ENCODE data around the gene WSCD1.

Gene WSCD1

DNA sequence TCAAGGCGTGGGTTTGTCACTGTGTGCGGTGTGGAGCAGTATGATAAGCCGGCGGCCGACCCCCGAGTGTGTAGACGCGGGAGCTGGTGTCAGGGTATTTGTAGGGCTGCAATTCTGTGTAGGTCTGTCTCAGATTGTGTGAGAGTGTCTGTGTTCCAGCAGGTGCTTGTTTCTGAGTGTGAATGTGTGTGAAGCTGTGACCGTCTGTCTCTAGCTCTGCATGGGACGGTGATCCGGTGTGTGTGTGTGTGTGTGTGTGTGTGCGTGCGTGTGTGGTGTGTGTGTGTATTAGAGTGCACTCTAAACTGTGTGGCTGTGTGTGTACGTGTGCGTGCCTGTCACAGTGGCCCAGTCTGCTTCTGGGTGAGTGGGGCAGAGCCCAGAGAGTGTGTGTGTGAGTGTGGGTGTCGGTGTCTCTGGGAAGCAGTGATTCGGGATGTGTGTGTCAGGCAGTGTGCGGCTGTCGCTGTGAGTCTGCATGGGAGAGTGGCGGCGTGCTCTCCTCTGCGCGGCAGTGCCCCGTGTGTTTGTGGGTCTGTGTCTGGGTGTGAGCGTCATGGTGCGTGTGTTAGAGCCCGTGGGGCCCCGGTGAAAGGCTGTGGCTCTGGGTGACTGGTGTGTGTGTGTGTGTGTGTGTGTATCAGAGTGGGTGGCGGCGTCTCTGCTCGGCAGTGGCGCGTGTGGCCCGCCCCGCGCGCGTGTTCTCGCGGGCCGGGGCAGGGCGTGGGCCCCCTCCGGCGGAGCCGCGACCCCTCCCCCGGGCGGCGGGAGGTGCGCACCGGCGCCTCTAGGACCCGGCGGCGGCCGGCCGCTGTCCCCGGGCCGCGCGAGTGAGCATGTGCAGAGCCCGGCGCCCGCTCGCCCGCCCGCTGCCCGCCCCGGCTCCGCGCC lies at the start of gene WSCD1:
Gene WSCD1 (plus strand): TSS at position 841 of the 891 bp plus-strand sequence. CDS start 10,280 bp downstream, outside the sequence.
- no peak for DNase-seq

DNA sequence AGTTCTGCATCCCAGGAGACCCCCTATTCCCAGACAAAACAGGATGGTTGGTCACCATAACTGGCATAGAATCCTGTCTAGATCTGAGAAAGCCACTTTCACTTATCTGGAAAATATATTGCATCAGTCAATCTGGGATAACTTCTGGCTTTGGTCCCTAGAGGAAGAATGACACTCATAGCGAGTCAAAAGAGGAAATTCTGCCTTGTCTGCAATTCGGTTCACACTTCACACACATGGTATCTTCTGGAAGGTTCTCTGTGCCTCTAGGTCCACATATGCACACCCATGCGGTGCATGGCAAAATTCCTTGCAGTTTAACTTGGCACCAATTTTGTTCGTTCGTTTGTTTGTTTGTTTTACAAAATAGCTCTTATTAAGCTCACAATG lies 49.2 kb upstream of the WSCD1 start:
- DNase-seq, result no peak

DNA sequence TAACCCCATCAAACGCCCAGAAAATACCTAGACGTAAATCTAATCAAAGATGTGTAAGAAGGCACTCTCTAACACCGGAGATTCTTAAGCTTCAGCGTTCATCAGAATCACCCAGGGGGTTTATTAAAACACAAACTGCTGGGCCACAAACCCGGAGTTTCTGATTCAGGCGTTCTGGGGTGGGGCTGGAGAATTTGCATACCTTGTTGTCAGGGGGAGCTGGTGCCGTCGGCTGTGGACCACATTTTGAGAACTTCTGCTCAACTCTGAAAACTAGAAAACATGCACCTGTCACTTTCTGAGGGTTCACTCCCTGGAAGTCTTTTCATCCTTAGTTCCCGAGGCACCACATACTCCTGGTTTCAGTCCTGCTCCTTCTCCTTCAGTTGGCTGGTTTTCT lies 48.6 kb upstream of the WSCD1 start:
- DNase-seq, result no peak

DNA sequence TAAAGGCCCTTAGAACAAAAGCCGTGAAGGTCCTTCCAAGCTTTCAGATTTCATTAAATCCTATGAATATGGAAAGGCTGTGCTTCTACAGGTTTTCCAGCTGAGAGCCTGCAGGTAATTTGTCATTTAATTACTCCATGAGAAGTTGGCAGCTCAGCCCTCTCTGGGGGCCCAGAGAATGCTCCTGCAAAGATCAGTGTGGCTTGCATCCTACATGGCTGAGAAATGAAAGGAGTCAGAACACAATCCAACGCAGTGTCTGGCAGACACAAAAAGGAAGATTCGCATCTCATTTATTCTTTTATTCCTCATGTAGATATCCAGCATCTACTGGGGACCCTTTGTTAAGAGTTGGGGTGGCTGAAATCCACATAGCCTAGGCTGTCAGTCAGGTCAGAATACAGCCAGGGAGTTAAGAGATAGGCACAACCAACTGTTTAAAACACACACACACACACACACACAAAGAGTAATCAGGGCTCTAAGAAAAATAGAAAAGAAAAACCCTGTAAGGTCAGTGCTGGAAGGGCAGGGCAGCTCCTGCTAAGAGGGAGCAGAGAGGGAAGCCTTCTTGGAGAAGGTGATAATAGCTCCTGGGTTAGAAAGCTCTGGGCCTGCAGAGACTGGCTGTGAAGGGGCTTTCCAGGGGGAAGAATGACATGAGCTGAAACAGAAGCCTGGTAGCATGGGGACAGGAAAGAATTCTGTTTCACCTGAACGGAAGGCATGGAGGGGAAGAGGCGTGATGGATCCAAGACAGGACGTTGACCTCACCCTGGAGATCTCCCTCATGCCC lies 46.9 kb upstream of the WSCD1 start:
- no peak for DNase-seq

DNA sequence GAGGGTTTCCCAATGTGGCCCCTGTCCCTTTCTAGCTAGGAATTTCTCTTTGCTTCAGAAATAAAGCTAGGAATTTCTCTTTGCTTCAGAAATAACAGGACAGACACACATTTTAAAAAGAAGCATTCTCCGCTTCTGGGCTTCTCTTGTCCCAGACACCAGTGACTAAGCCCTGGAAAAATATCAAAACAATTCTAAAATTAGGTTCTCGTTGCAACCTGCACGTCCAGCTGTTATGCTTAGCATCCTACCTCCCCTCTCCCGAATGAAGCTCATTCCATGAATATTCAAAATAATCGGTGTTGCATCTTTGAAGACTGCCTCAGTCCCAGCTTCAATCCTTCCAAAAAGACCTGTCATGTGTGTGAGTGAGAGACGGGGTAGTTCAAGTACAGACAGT lies 45.6 kb upstream of the WSCD1 start:
- no peak for DNase-seq

DNA sequence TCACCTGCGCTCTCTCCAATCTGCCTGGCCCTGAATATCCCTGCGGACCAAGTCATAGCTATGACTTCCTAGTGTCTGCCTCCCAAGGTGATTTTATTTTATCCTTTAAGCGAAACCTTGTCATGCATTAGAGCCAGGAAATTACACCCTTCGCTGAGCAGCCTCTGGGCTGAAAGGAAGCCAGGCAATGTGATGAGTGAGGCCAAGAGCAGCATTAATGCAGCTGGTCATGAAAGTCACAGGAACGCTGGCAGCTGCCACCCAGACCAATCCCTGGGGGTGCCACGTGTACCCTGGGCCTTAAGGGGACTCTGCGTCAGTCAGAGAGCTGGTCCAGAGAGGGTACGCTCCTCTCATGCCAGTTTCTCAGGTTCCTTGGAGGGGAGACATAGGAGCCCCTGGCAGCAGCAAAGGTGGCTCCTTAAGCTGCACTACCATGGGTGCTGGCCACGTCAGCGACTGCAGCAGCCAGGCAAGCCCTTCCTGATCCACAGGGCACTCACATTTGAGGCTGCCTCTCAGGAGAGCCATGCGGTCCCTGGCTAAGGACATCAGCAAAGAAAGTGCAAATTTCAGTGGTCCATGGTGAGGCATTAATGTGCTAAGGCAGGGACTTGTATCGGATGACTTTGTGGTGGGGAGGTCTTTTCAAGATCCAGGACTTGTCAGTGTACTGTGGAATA lies 42.7 kb upstream of the WSCD1 start:
- no peak for DNase-seq

DNA sequence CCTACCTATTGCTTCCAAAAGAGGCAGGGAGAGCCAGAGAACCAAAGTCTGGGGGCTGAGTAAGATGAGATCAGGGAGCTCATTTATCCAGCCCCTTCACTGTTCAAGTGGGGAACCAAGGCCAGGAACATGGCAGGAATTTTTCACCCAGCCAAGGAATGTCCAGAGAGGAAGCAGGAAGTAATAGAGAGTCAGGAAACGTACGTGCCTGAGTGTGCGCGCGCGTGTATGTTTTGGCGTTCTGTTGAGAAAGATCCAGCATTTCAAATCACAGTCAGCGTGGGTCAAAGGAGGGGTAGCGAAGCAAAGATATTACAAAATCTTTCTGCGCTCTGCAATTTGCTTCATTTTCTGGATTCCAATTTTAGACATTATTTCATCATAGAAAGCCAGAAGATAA lies 41.9 kb upstream of the WSCD1 start:
- DNase-seq, result no peak

DNA sequence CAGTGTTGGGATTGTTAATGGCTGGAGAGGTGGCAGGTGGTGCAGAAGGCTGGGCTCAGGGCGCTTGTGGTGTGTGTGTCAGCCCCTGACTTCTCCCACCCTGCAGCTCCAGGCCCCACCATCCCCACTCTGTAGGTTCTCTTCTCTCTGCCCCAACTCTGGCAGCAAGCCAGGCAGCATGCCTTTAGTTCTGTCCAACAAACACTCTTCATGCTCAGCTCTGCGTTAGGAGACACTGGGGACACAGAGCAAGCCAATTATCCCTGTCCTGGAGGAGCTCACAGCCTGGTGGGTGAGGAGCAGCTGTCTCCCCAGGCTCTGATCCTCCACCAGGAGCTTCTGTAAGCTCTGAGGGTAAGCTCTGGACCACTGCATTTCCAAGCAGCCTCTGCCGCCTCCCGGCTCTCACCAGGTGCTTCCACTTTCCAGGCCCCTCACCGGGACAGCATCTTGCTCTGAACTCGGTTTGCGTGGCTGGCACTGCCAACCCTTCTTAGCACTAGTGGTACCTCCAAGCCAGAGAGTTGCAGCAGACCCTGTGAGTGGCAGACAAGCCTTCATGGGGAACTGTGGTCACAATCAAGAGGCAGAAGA lies 34.3 kb upstream of the WSCD1 start:
- DNase-seq, result no peak

DNA sequence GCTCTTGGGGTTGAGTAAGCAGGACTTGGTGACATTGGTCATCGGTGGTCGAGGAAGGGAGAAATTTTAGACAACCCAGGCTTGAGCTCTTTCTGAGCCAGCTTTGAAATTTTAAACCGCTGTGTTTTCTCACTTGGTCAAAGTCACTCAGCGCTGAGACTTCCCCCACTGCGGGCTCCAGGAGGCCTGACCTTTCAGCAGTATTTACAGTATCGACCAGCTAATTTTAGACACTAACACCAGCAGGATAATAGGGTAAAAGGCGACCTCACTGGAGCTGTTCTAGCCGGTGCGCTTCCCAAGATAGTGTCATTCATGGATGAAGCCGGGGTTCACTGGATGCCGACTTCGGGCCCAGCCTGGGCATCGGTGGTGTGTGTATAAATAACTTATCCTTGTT lies 29.7 kb upstream of the WSCD1 start:
- no peak for DNase-seq

DNA sequence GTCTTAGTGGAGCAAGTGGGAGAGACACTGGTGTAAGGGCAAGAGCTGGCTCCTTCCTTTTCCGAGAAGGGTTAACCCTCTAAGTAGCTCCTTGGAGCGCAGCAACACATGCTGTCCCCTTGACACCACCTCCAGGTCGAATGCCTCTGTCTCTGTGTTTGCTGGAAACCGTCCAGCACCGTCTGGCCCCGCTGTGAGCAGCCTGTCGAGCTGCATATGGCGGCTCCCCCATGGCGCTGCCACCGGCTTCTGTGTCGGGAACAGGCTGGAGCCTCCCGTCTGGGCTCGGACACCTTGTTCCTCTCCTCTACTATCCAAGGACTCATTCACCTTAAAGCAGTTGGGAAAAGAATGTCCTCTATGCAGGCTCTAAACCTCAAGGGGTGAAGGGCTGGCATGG lies 28.9 kb upstream of the WSCD1 start:
- no peak for DNase-seq

DNA sequence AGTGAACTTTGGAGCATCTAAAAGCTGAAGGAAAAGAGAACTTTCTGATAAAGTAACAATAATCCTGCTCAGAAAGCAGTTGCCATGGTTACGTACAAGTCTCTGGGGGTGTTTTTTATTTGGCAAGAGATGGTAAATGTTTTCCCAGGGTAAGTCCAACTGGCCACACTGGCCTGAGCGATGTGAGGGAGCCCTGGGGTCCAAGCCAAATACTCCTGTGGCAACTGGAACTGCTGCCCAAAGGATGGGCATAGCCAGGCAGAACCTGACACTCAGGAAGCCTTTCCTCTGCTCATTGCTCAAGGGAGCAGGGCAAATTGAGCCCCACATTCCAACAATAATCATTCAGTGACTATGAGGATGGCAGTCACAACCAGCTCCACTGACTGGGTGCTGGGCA lies 26.8 kb upstream of the WSCD1 start:
- no peak for DNase-seq

DNA sequence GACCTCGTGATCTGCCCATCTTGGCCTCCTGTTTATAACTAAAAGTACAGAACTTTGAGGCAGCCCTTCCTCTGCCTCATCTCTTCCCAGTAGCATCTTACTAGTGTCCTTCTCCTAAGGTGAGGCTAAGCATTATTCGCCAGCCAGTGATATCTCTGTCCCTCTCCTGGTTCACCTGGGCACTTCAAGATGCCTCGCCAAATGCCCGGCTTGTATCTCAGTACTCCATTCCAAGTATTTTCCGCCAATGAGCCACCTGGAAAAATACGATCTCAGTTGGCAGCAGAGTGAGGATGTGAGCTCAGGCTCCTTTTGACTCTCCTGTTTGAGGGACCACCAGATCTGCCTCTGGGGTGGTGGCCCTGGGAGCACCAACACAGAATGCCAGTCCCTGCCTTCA lies 25.9 kb upstream of the WSCD1 start:
- no peak for DNase-seq

DNA sequence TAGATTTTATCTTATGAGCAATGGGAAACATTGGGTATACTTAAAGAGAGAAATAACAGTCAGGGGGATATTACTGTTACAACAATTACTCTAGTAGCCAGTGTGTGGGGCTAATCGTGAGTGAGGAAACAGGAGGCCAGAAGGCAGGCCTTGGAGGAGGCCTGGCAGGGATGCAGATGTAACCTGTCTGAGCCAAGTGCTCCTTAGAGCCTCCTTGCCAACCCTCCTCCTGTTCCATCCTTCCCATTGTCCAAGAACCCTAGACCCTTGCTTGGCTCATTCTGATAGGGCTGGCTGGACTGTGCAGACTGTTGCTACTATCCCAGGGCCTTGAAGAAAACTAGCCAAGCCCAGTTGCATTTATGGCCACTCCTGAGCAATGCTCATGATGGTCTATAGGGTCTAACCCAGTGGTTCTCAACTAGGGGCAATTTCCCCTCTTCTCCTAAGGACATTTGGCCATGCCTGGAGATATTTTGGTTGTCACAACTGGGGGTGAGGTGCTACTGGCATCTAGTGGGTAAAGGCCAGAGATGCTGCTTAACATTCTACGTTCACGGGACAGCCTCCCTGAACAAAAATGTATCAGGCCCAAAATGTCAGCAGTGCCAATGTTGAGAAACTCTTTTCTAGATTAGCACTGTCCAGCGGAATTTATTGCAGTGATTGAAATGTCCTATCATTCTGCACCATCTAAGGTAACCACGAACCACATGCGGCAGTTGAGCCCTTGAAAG lies 24.4 kb upstream of the WSCD1 start:
- no peak for DNase-seq

DNA sequence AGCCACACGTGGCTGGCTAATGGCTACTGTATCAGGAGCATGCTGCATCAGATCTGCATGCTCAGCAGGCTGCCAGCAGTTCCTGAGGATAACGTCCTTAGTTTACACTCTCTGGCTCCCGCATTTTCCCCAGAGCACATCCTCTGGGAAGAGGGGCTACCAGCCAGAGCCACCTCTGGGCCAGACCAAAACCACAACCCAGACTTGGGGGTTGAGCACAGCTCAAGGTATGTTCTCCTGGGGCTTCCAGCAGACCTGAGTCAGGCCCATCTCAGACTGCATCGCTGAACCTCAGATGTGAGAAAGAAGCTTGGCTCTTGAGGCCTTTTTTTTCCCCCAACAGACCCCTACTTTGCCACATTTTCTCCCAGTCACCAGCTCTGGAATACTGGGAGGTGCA lies 23.7 kb upstream of the WSCD1 start:
- no peak for DNase-seq

DNA sequence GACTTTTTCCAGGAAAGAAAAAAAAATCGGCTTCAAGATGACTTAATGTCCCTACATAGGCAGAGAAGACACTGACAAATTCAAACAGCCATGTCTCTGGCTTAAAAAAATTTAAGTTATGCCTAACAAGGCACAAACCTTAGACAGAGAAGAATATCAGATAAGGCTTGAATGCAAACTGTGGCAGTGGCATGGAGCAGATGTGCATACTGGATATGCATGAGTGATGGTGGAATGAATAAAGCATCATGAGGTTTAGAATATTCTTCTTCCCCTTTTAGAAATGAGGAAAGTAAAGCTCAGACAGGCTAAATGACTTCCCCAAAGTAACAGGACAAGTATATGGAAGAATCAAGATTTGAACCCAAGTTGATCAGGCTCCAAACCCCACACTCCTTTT lies 23.2 kb upstream of the WSCD1 start:
- no peak for DNase-seq

DNA sequence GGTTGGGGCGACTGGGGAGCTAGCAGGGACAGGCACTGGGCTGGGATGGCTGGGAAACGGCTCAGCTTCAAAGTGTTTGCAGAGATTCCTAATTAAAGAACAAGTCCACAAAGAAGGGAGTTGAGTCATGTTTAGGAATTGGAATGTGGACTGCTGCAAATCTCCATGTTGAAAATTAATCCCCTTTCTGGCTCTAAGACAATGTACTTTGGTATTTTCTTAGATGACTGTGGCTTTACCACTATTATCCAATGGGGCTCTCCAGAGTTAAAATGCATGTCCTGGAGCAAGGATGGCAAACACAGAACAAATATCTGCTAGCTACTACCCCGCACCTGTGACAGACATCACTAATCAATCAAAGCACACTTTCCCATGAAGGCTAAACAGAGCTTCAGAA lies 22.2 kb upstream of the WSCD1 start:
- DNase-seq, result no peak

DNA sequence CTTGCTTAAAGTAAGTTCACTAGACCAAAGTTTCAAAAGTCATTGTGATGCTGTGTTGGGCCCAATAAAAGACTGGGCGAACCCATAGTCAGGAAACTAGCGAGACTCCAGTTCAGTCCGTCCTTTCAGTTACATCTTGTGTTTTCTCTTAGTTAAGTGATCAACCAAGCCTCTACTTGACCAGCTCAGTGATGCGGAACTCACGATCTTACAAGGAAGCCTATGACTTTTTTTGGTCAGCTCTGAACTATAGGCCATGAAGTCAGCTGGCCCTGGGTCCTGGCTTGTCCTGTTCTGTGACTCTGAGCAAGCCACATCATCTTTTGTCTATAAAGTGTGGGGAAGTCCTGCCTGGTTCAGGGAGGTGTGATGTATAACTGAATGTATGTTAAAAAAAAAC lies 21.7 kb upstream of the WSCD1 start:
- no peak for DNase-seq

DNA sequence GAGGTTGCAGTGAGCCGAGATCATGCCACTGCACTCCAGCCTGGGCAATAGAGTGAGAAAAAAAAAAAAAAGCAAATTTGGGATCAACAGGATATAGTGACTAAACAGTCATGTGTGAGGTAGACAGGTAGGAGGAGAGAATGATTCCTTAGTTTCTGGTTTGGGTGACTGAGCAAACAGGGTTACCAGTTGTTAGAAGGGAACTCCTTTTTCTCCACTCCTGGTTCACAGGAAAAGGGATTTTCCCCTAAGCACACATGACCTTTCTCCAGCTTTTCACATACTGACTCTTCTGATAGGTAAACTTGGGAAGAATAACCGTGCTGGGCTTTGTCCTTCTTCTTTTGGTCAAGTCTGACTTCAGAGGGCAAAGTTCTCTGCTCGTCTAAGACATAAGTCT lies 17.3 kb upstream of the WSCD1 start:
- no peak for DNase-seq

DNA sequence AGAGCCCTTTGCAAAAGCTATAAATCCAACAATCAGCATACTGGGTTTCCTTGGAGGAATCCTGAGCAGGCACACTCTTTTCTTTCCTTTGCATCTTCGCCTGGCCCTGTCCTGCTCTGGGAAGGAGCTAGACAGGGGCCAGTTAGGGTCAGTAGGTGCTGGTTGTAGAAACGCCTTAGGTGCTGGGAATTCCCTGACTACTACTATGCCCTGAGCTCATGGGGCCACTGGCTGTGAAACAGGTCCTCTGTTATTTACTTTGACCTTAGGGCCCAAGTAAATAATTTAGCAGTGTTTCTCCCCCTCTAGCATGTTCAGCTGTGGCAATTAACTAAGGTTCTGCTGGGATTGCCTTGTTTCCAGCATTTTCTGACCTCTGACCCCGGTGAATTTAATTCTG lies 15.8 kb upstream of the WSCD1 start:
- DNase-seq, result no peak

DNA sequence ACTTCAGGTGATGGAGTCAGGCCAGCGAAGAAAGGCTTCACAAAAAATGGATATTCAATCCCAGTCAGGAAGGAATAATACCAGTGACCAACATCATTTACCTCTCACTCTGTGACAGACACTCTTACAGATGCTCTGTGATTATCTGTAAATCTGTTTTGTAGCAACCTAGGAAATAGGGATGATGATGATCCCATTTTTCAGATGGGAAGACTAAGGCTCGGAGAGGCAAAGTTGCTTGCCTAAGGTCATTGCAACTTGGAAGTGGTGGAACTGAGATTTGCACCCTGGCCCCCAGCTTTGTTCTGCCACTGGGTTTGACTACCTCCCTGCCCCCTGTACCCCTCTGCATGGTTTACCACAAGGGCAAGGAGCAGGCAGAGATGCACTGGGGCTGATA lies 14.1 kb upstream of the WSCD1 start:
- no peak for DNase-seq

DNA sequence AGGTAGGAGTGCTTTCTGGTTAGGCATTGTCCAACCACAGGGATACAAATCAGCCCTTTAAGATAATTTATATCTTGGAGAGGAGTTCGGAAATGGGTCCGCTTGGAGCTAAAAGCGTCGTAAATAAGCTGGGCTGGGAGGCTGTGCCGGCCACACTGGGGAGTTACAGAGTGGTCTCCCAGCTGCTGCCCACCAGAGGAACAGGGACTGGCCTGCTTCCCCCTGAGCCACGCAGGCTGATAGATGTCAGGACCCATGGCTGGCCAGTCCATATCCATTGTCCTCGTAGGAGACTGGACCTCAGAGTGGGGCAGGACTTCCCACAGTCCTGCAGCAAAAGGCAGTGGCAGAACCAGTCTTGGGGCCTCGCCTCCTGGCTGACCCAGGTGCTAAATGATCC lies 12.6 kb upstream of the WSCD1 start:
- no peak for DNase-seq

DNA sequence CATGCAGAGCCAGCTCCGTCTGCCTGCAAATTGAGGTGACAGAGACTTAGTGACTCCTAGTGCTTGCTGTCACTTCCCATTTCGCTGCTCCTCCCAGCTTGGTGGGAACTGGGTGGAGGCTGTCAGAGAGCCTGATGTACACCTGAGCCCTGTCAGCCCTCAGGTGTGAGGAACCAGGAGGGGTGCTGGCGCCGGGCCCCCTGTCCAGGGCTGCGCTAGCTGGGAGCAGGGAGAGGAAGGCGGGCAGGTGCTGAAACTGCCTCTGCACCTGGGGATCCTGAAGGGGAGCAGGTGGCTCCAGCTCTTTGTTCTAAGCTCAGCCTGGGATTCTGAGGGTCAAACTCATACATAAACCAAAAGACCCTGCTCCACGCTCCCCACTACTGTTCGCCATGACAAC lies 10.8 kb upstream of the WSCD1 start:
- DNase-seq, result no peak

DNA sequence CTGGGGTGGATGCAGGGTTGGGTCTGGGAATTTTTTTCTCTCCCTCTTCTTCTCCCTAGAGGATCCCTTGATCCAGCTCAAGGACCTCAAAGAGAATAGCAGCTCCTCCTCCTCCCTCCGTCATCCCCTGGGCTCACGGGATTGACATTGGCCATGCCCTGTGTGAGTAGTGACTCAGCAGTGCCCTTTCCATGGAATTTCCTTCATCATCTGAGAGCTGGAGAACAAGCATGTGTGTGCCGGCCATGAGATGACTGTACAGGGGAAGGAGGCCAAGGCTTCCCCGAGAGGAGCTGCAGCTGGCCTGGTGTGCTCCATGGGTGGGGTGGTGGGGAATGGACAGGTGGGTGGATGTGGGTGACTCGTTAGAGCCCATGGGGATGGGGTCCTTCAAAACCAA lies 8.9 kb upstream of the WSCD1 start:
- DNase-seq, result no peak

Measured in NCI-H2107 (cell line).